ENCODE results near the gene TRPV6.

DNA sequence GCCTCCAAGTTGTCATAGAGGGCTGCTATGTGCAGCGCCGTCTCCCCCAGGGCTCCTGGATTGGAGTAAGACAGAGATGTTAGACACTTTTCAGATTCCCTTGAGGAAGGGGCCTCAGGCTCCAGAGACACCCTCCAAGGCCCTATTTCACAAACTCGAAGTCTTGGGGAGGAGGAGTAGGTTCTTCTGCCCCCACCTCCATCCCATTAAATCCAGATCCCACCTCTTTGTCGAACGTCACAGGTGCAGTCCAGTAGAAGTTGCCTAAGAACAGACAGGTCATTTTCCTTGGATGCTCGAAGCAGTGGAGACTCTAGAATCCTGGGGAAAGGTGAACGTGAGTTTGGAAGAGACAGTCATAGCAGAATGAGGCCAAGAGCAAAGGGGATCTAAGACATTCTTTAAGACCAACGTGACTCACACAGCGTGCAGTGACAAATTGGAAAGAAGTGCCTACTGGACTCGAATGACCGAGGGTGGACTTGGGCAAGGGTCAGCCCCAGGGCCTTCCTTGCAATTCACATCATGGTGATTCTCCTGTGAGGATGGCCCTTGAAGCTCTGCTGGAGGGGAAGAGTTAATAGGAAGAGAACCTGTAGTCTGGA, 44.7 kb upstream of the TRPV6 start:
- TF ChIP-seq EP300 (IDR thresholded peaks at IDR 0.05; ENCODE audit: borderline replicate concordance), result no peak
- TF ChIP-seq YY1 (IDR thresholded peaks at IDR 0.05; ENCODE audit: low read depth), result no peak
- no peak for TF ChIP-seq CEBPB (IDR thresholded peaks at IDR 0.05)
- no peak for TF ChIP-seq TCF12 (IDR thresholded peaks at IDR 0.05; ENCODE audit: low read depth)
- no peak for TF ChIP-seq EGR1 (IDR thresholded peaks at IDR 0.05)
- no peak for TF ChIP-seq CREB1 (IDR thresholded peaks at IDR 0.05; ENCODE audit: low read depth)
- no peak for TF ChIP-seq TAF1 (IDR thresholded peaks at IDR 0.05; ENCODE audit: low read depth)
- TF ChIP-seq REST (IDR thresholded peaks at IDR 0.05; ENCODE audit: low read depth), result no peak
- TF ChIP-seq USF1 (IDR thresholded peaks at IDR 0.05), result no peak
- TF ChIP-seq TEAD4 (IDR thresholded peaks at IDR 0.05), result no peak
- no peak for TF ChIP-seq ZBTB7A (IDR thresholded peaks at IDR 0.05; ENCODE audit: low read depth)
- TF ChIP-seq, protein P1, sequence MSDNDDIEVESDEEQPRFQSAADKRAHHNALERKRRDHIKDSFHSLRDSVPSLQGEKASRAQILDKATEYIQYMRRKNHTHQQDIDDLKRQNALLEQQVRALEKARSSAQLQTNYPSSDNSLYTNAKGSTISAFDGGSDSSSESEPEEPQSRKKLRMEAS (IDR thresholded peaks at IDR 0.05), result no peak
- no peak for TF ChIP-seq RAD21 (IDR thresholded peaks at IDR 0.05; ENCODE audit: low read depth)
- TF ChIP-seq FOXM1 (IDR thresholded peaks at IDR 0.05; ENCODE audit: borderline replicate concordance, low read depth), result no peak
